Heart left ventricle (tissue), 16 donors: ENCODE data around the gene CFC1. TPM values are rescaled to one million over a fixed set of nuclear protein-coding genes. Genes with fewer than 3 reads are reported as not detected.
"Not testable (repeated sequence)": the region's sequence is repeated elsewhere in the genome, so short reads cannot be mapped to it uniquely, and the experiment has no call there.

Source experiments
- ATAC-seq, 4 donors: fragments of 200-7000 bp; cut with Tn5 transposase; one replicate each; pipeline ENCODE4 v1.9.1; 2020 to 2022; ENCODE audit warnings: moderate library complexity in 4 of 4, mild to moderate bottlenecking in 3 of 4, moderate number of reproducible peaks in 1 of 4
- DNase-seq, 5 donors: peaks; one replicate each; pipeline ENCODE4 v3.0.0-alpha.2; 2020
- H3K27ac ChIP-seq, 12 donors: fragments of 200-600 bp; sonication (generic) in 4 of 12; one replicate each; pipeline versions ENCODE4 v1.5.0 to v1.8.0; 2016 to 2022; ENCODE audit warnings: mild to moderate bottlenecking in 2 of 12
- H3K27me3 ChIP-seq, 9 donors: fragments of 200-600 bp; sonication (generic) in 2 of 9; one replicate each; pipeline versions ENCODE4 v1.5.1 to v1.8.0; 2016 to 2022; ENCODE audit warnings: mild to moderate bottlenecking in 3 of 9
- H3K36me3 ChIP-seq, 9 donors: fragments of 200-600 bp; sonication (generic) in 2 of 9; one replicate each; pipeline versions ENCODE4 v1.5.0 to v1.8.0; 2018 to 2022; ENCODE audit warnings: mild to moderate bottlenecking in 2 of 9
- H3K4me1 ChIP-seq, 12 donors: fragments of 200-600 bp; sonication (generic) in 4 of 12; one replicate each; pipeline versions ENCODE4 v1.5.0 to v1.8.0; 2016 to 2022; ENCODE audit warnings: mild to moderate bottlenecking in 3 of 12
- H3K4me3 ChIP-seq, 12 donors: fragments of 200-600 bp; sonication (generic) in 4 of 12; one replicate each; pipeline versions ENCODE4 v1.5.0 to v1.8.0; 2017 to 2022; ENCODE audit warnings: mild to moderate bottlenecking in 9 of 12, moderate library complexity in 4 of 12
- H3K9me3 ChIP-seq, 12 donors: fragments of 200-600 bp; sonication (generic) in 4 of 12; one replicate each; pipeline versions ENCODE4 v1.5.0 to v1.8.0; 2016 to 2022; ENCODE audit warnings: mild to moderate bottlenecking in 1 of 12
- WGBS, 4 donors: extraction: QIAGEN DNeasy Blood & Tissue Kit in 2 of 4; methylation state at CpG; one replicate each; pipeline versions ENCODE4 v1.1.5 to v1.1.7; 2013 to 2018; 5-methylcytosine and 5-hydroxymethylcytosine counted together
- intact Hi-C, 10 donors: fragments of 100-400 bp; cut with DNase I; formaldehyde crosslinking; loops; one replicate each; pipeline versions ENCODE4 v1.11.1 to v1.14.2; 2022
- polyA plus RNA-seq, 2 donors: library from polyadenylated mRNA; stranded (reverse); fragments of 200-250 nt; gene quantifications; one replicate each; pipeline ENCODE4 v1.2.3, GENCODE V29; 2013
- total RNA-seq, 9 donors: library from RNA; depleted of rRNA in 2 of 9; stranded (reverse); fragments of >200 nt in 2 of 9; fragmentation: NEBNext Ultra II Directional in 3 of 9; extraction: Animal tissue kit (Norgen Biotek cat#: 25700) in 3 of 9; gene quantifications; one replicate each; pipeline versions ENCODE4 v1.1.0 to v1.2.4, GENCODE V29; 2016 to 2023
- donor health status: ischemic (EF 13 %, LVEDD 7.1; RV severe dilation, severe dysfunction).
- donor health status: healthy with polysubstance abuse.
- donor health status: DM: no; HTN: yes; CAD: no.
- donor health status: DM: no; HTN: no; CAD: no.
- donor health status: ischemic (EF 25% LVEDD 6.9; RV normal size, moderate dysfunction).
- donor health status: ischemic (EF 25% LVEDD 5.7; RV mildly dilated, moderate dysfunction).
- donor health status: healthy.
- donor health status: DM: yes; HTN: yes; CAD: no.
- donor health status: ischemic (EF 35%, LVEDD 5.7; RV mildly dilated, moderate dysfunction).
- donor health status: nonischemic (EF 11% LVEDD 7.7; RV severe dilation, severe dysfunction).
- donor health status: DM: yes; HTN: yes; CAD: no.
- donor health status: PGD.
- donor health status: ischemic (EF 29% LVEDD 5.4; RV normal size, mild dysfunction).
- donor health status: nonischemic (EF 23%, LVEDD 6.1; RV moderate dilation, normal function).

The CFC1 gene
- total and polyA plus RNA-seq, 11 donors, result 0.08 to 0.66 TPM; not detected in 9

GRCh38 chr2:130598463-130598862 is 912 bp downstream of the CFC1 start:
- H3K9me3 ChIP-seq, ATAC-seq, DNase-seq, H3K27me3 ChIP-seq, intact Hi-C loops, H3K4me3 ChIP-seq, H3K4me1 ChIP-seq, H3K36me3 ChIP-seq, H3K27ac ChIP-seq: not testable (repeated sequence)
- WGBS, 4 donors, result 40 to 62% (median 53%) methylated on average over 13 to 14 of the region's 15 CpGs

- H3K9me3 ChIP-seq, H3K4me1 ChIP-seq, H3K4me3 ChIP-seq, H3K36me3 ChIP-seq, H3K27ac ChIP-seq, intact Hi-C loops, ATAC-seq, H3K27me3 ChIP-seq, DNase-seq: not testable (repeated sequence)
- no CpG with 5 or more reads among the region's 22 CpGs for whole genome bisulfite sequencing, 4 donors
Observed at GRCh38 chr2:130597994-130598393, 1.4 kb downstream of the CFC1 start.

- H3K27me3 ChIP-seq, H3K27ac ChIP-seq, H3K4me3 ChIP-seq, H3K36me3 ChIP-seq, H3K9me3 ChIP-seq, H3K4me1 ChIP-seq, intact Hi-C loops: not testable (repeated sequence)
- peak in 1 of 4 donors; percentile 32 for ATAC-seq
- 72 to 86% (median 79%) methylated on average over 2 of the region's 6 CpGs; no CpG with 5 or more reads in 1 of the 4 donors for WGBS, 4 donors
- peak in 1 of 5 donors; percentile 54 for DNase-seq
Observed at GRCh38 chr2:130596757-130597156, 2.6 kb downstream of the CFC1 start.

GRCh38 chr2:130594011-130594410 is 5.4 kb downstream of the CFC1 start:
- H3K36me3 ChIP-seq, H3K4me1 ChIP-seq, H3K9me3 ChIP-seq, intact Hi-C loops, H3K27me3 ChIP-seq, H3K4me3 ChIP-seq, H3K27ac ChIP-seq: not testable (repeated sequence)
- 73 to 100% (median 82%) methylated on average over 2 to 3 of the region's 4 CpGs for WGBS, 4 donors
- DNase-seq (peak in 1 of 5 donors; percentile 11), ATAC-seq (peak in 1 of 4 donors; percentile 10)

GRCh38 chr2:130592791-130593414 is 6.5 kb downstream of the CFC1 start:
- H3K4me3 ChIP-seq, H3K27ac ChIP-seq, DNase-seq, H3K4me1 ChIP-seq, H3K27me3 ChIP-seq, intact Hi-C loops, H3K36me3 ChIP-seq, H3K9me3 ChIP-seq: not testable (repeated sequence)
- 39 to 61% (median 53%) methylated on average over 6 to 8 of the region's 40 CpGs for WGBS, 4 donors
- ATAC-seq, result peak in 2 of 4 donors; percentile 35 to 58

- DNase-seq (peak in 1 of 5 donors; percentile 3), ATAC-seq (peak; percentile 25 to 61 (median 48))
- intact Hi-C loops, H3K27me3 ChIP-seq, H3K27ac ChIP-seq, H3K4me1 ChIP-seq, H3K9me3 ChIP-seq, H3K4me3 ChIP-seq, H3K36me3 ChIP-seq: not testable (repeated sequence)
- 0 to 15% (median 7%) methylated on average over 4 to 5 of the region's 7 CpGs for WGBS, 4 donors
Observed at GRCh38 chr2:130590842-130591359, 8.5 kb downstream of the CFC1 start.

- H3K27me3 ChIP-seq, H3K9me3 ChIP-seq, intact Hi-C loops, H3K4me3 ChIP-seq, H3K27ac ChIP-seq, DNase-seq, H3K36me3 ChIP-seq, H3K4me1 ChIP-seq: not testable (repeated sequence)
- ATAC-seq, result peak in 1 of 4 donors; percentile 46
- 9 to 20% (median 13%) methylated on average over 5 of the region's 8 CpGs for WGBS, 4 donors
Observed at GRCh38 chr2:130590170-130590841, 9.1 kb downstream of the CFC1 start.

GRCh38 chr2:130588688-130589458 is 10.5 kb downstream of the CFC1 start:
- ATAC-seq, result peak in 1 of 4 donors; percentile 21
- H3K36me3 ChIP-seq, intact Hi-C loops, H3K9me3 ChIP-seq, DNase-seq, H3K27me3 ChIP-seq, H3K27ac ChIP-seq, H3K4me3 ChIP-seq, H3K4me1 ChIP-seq: not testable (repeated sequence)
- WGBS, 4 donors, result 70 to 100% methylated on average over 1 of the region's 11 CpGs; no CpG with 5 or more reads in 2 of the 4 donors

- H3K36me3 ChIP-seq, H3K9me3 ChIP-seq, H3K27me3 ChIP-seq, DNase-seq, H3K4me3 ChIP-seq, H3K27ac ChIP-seq, H3K4me1 ChIP-seq, intact Hi-C loops, ATAC-seq: not testable (repeated sequence)
- WGBS, 4 donors, result 78 to 100% (median 94%) methylated on average over 2 of the region's 4 CpGs
Observed at GRCh38 chr2:130584726-130585125, 14.6 kb downstream of the CFC1 start.

- WGBS, 4 donors, result 88 to 93% (median 89%) methylated on average over 4 to 5 of the region's 7 CpGs
- not testable (repeated sequence) for H3K9me3 ChIP-seq
Observed at GRCh38 chr2:130583582-130583981, 15.8 kb downstream of the CFC1 start.

More at GRCh38 chr2:130583582-130583981, 15.8 kb downstream of the CFC1 start:
- intact Hi-C loops, H3K27ac ChIP-seq, H3K4me3 ChIP-seq, DNase-seq, H3K27me3 ChIP-seq, H3K4me1 ChIP-seq, ATAC-seq, H3K36me3 ChIP-seq: not testable (repeated sequence)
